ENCODE measurements around the gene HMGN4.

HMGN4 gene

DNA sequence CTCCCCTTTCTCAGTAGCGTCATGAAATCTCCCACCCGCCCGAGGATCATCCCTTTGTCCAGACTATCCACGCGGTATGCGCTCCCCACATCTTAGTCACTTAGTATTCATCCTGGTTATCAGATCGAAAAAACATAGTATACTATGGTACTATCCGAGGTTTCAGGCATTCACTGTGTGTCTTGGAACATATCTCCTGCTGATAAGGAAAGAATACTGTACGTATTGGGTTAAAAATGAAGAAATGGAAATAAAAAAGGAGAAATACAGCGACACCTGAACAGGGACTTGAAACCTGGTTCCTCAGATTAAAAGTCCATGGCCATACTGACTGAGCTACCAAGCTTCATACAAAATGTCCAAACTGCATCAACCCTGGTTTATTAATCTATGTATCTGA, 14.0 kb downstream of the HMGN4 start:
- no peaks in the 10 kb centered on the region for H3K36me3 ChIP-seq (ENCODE audit: insufficient read depth, low read length)
- no peak overlapping the region; the same call in 1 of the 2 replicates for H3K9ac ChIP-seq (ENCODE audit: low read depth, low read length)
- no peaks in the 10 kb centered on the region for H3K9me3 ChIP-seq (ENCODE audit: control insufficient read depth, insufficient read depth, low read length)
- no peaks in the 10 kb centered on the region; the same call in 1 of the 2 replicates for H3K4me1 ChIP-seq (ENCODE audit: insufficient read depth, low read length)

DNA sequence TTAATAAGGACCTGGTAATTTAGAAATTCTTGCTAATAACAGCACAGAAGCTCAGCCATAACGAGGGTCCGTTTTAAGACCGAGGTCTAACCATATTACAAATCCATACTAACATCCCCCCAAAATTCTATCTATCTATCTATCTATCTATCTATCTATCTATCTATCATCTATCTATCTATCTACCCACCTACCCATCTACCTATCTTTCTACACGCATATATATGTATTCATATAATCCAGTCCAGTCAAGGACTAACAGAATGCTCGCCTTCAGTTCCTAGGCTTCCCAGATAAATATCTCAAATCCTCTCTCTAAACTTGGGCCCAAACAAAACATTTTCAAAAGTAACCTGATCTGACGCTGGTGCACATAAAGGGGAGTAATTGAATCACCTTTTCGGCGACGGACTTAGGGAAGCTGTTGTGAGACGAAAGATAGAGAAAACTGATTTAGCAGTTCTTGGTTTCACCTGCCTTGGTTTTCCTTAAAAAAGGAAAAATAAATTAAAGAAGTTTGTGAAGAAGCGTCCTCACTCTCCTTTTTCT, 14.5 kb downstream of the HMGN4 start:
- no peaks in the 10 kb centered on the region for H3K36me3 ChIP-seq (ENCODE audit: insufficient read depth, low read length)
- no peaks in the 10 kb centered on the region; the same call in 1 of the 2 replicates for H3K4me1 ChIP-seq (ENCODE audit: insufficient read depth, low read length)
- peak overlapping the region; percentile 79 for H3K9ac ChIP-seq (ENCODE audit: low read depth, low read length)
- no peaks in the 10 kb centered on the region for H3K9me3 ChIP-seq (ENCODE audit: control insufficient read depth, insufficient read depth, low read length)

DNA sequence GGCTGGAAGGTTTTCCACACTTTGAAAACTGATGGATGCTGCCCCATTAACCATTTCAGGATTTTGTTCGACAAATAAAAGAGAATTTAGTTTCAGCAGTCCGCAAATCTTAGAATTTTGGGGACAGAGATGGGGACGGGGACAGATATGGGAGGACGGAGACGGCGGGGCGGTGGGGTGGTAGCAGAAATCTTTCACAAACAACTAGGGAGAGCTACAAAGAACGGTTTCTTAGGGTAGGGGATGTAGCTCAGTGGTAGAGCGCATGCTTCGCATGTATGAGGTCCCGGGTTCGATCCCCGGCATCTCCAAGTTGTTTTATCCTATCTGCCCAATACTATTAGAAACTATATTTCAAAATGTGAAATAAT, 15.1 kb downstream of the HMGN4 start:
- no peaks in the 10 kb centered on the region for H3K36me3 ChIP-seq (ENCODE audit: insufficient read depth, low read length)
- no peaks in the 10 kb centered on the region; the same call in 1 of the 2 replicates for H3K4me1 ChIP-seq (ENCODE audit: insufficient read depth, low read length)
- H3K9me3 ChIP-seq (ENCODE audit: control insufficient read depth, insufficient read depth, low read length), result no peaks in the 10 kb centered on the region
- peak overlapping the region; percentile 79 for H3K9ac ChIP-seq (ENCODE audit: low read depth, low read length)

DNA sequence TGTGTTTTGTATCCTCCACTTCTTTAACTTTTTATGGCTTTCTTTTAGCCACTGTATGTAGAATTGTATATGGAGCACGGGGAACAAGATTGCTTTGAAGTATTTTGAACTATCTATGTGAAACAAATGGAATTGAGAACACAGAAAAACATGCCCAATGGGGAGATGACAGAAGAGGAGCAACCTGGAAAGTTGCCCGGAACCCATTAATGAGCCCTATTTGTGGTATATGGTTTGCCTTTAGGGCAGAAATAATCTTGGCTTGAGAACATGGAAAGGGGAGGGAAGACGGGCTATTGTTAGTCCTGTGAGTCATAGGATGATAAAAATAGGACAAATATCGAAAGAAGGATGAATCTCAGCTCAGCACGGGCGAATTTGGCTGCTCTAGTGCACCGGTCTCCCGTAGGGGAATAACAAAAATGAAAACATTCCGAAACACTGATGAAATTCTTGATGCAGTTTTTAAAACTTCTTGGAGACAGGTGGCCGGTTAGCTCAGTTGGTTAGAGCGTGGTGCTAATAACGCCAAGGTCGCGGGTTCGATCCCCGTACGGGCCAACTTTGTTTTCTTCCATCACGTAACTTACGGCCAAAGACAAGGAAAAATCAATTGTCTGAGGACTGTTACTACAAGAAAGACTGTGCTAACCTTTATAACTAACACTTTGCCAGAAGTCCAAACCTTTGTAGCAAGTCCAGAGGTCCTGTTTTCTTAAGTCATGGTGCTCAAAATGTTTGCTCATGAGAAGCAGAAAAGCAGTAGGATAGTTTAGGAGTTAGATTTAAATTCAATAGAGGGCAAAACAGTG, 15.7 kb downstream of the HMGN4 start:
- no peaks in the 10 kb centered on the region; the same call in 1 of the 2 replicates for H3K4me1 ChIP-seq (ENCODE audit: insufficient read depth, low read length)
- H3K36me3 ChIP-seq (ENCODE audit: insufficient read depth, low read length), result no peaks in the 10 kb centered on the region

GRCh38 chr6:26554447-26554696, 16.2 kb downstream of the HMGN4 start:
- Histone ChIP-seq H3K9me3 (ENCODE audit: control insufficient read depth, insufficient read depth, low read length) (no peaks in the 10 kb centered on the region), H3K4me1 (ENCODE audit: insufficient read depth, low read length) (no peaks in the 10 kb centered on the region; the same call in 1 of the 2 replicates), H3K36me3 (ENCODE audit: insufficient read depth, low read length) (no peaks in the 10 kb centered on the region), H3K9ac (ENCODE audit: low read depth, low read length) (peak overlapping the region; percentile 79)

More for the DNA sequence above, 15.7 kb downstream of the HMGN4 start:
- no peaks in the 10 kb centered on the region for H3K9me3 ChIP-seq (ENCODE audit: control insufficient read depth, insufficient read depth, low read length)
- H3K9ac ChIP-seq (ENCODE audit: low read depth, low read length), result peak overlapping the region; percentile 79

- H3K4me1 ChIP-seq (ENCODE audit: insufficient read depth, low read length), result no peaks in the 10 kb centered on the region; the same call in 1 of the 2 replicates
- no peaks in the 10 kb centered on the region for H3K9me3 ChIP-seq (ENCODE audit: control insufficient read depth, insufficient read depth, low read length)
- H3K9ac ChIP-seq (ENCODE audit: low read depth, low read length), result peak overlapping the region; percentile 79
- no peaks in the 10 kb centered on the region for H3K36me3 ChIP-seq (ENCODE audit: insufficient read depth, low read length)
Observed at GRCh38 chr6:26554697-26555504, 16.7 kb downstream of the HMGN4 start.

GRCh38 chr6:26555505-26556262, 17.5 kb downstream of the HMGN4 start:
- Histone ChIP-seq H3K9me3 (ENCODE audit: control insufficient read depth, insufficient read depth, low read length) (no peaks in the 10 kb centered on the region), H3K36me3 (ENCODE audit: insufficient read depth, low read length) (no peaks in the 10 kb centered on the region), H3K9ac (ENCODE audit: low read depth, low read length) (peak overlapping the region; percentile 79), H3K4me1 (ENCODE audit: insufficient read depth, low read length) (no peaks in the 10 kb centered on the region)

GRCh38 chr6:26556263-26557070, 18.3 kb downstream of the HMGN4 start:
- no peaks in the 10 kb centered on the region for H3K36me3 ChIP-seq (ENCODE audit: insufficient read depth, low read length)
- H3K4me1 ChIP-seq (ENCODE audit: insufficient read depth, low read length), result no peaks in the 10 kb centered on the region
- peak overlapping the region; percentile 79; the same call in 1 of the 2 replicates for H3K9ac ChIP-seq (ENCODE audit: low read depth, low read length)
- 0 out of 2 replicates have a peak, but pooled peaks cover under 1% of the 10 kb centered on the region for H3K9me3 ChIP-seq (ENCODE audit: control insufficient read depth, insufficient read depth, low read length)

GRCh38 chr6:26561533-26562466, 23.6 kb downstream of the HMGN4 start:
- Histone ChIP-seq H3K9me3 (ENCODE audit: control insufficient read depth, insufficient read depth, low read length) (0 out of 2 replicates have a peak, but pooled peaks cover 3% of the 10 kb centered on the region), H3K4me1 (ENCODE audit: insufficient read depth, low read length) (no peaks in the 10 kb centered on the region), H3K9ac (ENCODE audit: low read depth, low read length) (no peak overlapping the region), H3K36me3 (ENCODE audit: insufficient read depth, low read length) (no peaks in the 10 kb centered on the region)

DNA sequence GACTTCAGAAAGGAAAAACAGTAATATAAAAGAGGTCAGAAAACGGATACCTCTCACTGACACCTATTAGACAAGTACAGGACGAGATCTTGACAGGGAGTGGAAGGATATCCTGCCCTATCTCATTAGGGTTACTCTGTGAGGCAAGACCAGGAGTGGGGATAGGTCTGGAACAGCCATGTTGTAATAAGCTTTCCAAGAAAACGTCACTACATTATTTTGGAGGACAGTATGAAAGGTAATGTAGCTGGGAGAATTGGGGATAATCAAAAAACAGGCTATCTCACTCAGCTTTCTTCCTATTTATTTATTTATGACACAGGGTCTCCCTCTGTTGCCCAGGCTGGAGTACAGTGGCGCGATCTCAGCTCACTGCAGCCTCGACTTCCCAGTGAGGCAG, 25.3 kb downstream of the HMGN4 start:
- Histone ChIP-seq H3K4me1 (ENCODE audit: insufficient read depth, low read length) (no peaks in the 10 kb centered on the region), H3K9me3 (ENCODE audit: control insufficient read depth, insufficient read depth, low read length) (0 out of 2 replicates have a peak, but pooled peaks cover 3% of the 10 kb centered on the region), H3K9ac (ENCODE audit: low read depth, low read length) (no peak overlapping the region), H3K36me3 (ENCODE audit: insufficient read depth, low read length) (no peaks in the 10 kb centered on the region)

DNA sequence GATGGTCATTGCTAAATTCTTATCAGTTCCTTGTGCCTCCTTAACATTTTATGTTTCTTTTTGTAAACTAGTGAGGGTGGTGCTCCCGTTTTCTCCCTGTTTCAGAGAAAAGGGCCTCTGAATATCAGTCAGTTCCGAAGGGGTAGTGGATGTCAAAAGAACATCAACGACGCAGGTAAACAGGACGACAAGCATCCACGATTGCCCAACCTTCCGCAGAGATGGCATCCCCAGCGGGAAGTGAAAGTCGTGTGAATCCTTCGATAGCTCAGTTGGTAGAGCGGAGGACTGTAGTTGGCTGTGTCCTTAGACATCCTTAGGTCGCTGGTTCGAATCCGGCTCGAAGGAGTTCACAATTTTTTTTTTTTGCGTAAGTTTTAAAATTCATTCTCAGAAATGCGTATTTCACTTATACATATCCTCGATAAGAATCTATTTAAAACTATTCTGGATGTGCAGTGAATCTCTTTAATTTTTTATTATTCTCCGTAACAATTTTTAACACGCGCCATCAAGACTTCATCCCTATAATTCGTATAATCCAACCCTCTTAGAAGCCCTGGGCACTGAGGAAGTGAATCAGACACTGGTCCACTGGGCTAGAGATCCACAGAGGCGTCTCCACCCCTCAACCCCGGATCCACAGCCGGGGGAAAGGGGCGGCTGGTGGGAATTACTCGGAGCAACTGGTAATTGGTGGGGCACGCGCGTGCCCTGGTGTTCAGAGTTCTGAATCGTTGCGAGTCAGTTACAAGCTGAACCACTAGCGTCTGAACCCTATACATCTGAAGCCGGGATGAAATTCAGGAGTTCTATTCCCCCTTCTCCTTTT, 30.7 kb downstream of the HMGN4 start:
- no peaks in the 10 kb centered on the region for H3K36me3 ChIP-seq (ENCODE audit: insufficient read depth, low read length)
- peak overlapping the region; percentile 92 for H3K9ac ChIP-seq (ENCODE audit: low read depth, low read length)
- no peaks in the 10 kb centered on the region for H3K4me1 ChIP-seq (ENCODE audit: insufficient read depth, low read length)
- no peaks in the 10 kb centered on the region for H3K9me3 ChIP-seq (ENCODE audit: control insufficient read depth, insufficient read depth, low read length)

GRCh38 chr6:26569433-26569764, 31.2 kb downstream of the HMGN4 start:
- H3K4me1 ChIP-seq (ENCODE audit: insufficient read depth, low read length), result no peaks in the 10 kb centered on the region
- H3K9me3 ChIP-seq (ENCODE audit: control insufficient read depth, insufficient read depth, low read length), result no peaks in the 10 kb centered on the region
- peak overlapping the region; percentile 92; the same call in 1 of the 2 replicates for H3K9ac ChIP-seq (ENCODE audit: low read depth, low read length)
- H3K36me3 ChIP-seq (ENCODE audit: insufficient read depth, low read length), result no peaks in the 10 kb centered on the region
